SK-N-MC (cell line): ENCODE results near the gene LDLRAD3.

Source experiments
- DNase-seq: peaks from one replicate; pipeline ENCODE4 v3.0.0-alpha.2; 2011; ENCODE audit warnings: low read depth, low spot score
- H3K27ac ChIP-seq: fragments of 200-600 bp; sonication (generic); 2 replicates; pipeline ENCODE4 v1.5.1; 2016; ENCODE audit warnings: mixed run types
- H3K36me3 ChIP-seq: fragments of 200-600 bp; sonication (generic); 2 replicates; pipeline ENCODE4 v1.6.1; 2017; ENCODE audit warnings: antibody characterized with exemption, low read length, mixed read lengths; ENCODE audit not compliant: insufficient read depth
- H3K4me3 ChIP-seq: fragments of 200-600 bp; sonication (generic); 2 replicates; pipeline ENCODE4 v1.5.1; 2016
- H3K9ac ChIP-seq: fragments of 200-600 bp; sonication (generic); 2 replicates; pipeline ENCODE4 v1.8.0; 2017; ENCODE audit warnings: mixed run types, mixed read lengths; ENCODE audit not compliant: insufficient read length
- H3K9me3 ChIP-seq: fragments of 200-600 bp; sonication (generic); 2 replicates; pipeline ENCODE4 v1.6.1; 2017; ENCODE audit warnings: low read depth, mild to moderate bottlenecking, antibody characterized with exemption, low read length, moderate library complexity, mixed read lengths
- EZH2 ChIP-seq: fragments of 200-600 bp; sonication (generic); IDR thresholded peaks from one replicate; pipeline ENCODE4 v1.6.1; 2017; ENCODE audit warnings: antibody characterized with exemption
- FOXP2 ChIP-seq: optimal IDR thresholded peaks from 2 replicates; pipeline ENCODE3; 2011; ENCODE audit warnings: mild to moderate bottlenecking, moderate library complexity; ENCODE audit not compliant: insufficient read depth; ENCODE audit errors: extremely low read length, control extremely low read depth
- POLR2AphosphoS5 ChIP-seq: IDR thresholded peaks from 2 replicates; pipeline ENCODE4 v1.6.1; 2012; ENCODE audit warnings: mild to moderate bottlenecking, low read depth, low read length, borderline replicate concordance

The LDLRAD3 gene

DNA sequence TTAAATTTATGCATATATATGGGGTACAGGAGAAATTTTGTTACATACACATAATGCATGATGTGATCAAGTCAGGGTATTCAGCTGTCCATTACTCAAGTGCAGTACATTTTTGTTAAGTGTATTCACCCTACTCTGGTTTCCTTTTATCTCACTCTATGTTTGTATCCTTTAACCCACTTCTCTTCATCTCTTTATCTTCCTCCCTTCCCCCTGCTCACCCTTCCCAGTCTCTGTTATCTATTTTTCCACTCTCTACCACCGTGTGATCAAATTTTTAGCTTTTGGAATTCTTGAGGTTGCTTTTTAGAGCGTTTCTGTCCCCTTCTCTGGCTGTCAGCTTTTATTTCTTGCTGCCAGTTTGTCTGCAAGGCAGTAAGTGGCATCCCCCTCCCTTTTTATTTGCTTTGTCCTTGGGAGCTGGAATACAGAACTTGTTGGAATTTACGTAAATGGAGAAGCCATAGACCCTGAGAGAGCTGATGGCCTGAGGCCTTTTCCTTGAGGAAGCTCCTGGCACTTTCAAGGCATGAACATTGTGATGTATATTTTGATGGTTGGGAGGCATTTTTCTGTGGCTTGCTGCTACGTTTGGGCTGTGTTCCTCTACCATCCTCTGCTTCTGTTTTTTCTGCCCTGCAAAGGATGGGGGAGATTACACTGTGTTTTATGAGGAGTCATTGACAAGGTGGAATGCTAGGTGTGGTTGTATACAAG, 148.6 kb downstream of the LDLRAD3 start:
- H3K9me3 ChIP-seq: no peaks in the 10 kb centered on the region
- DNase-seq: no peak
- no peak overlapping the region for H3K27ac ChIP-seq
- no peaks in the 10 kb centered on the region for H3K36me3 ChIP-seq
- no peak for TF ChIP-seq EZH2
- TF ChIP-seq FOXP2: no peak
- TF ChIP-seq POLR2AphosphoS5: no peak
- H3K9ac ChIP-seq: no peak overlapping the region
- no peak overlapping the region for H3K4me3 ChIP-seq

DNA sequence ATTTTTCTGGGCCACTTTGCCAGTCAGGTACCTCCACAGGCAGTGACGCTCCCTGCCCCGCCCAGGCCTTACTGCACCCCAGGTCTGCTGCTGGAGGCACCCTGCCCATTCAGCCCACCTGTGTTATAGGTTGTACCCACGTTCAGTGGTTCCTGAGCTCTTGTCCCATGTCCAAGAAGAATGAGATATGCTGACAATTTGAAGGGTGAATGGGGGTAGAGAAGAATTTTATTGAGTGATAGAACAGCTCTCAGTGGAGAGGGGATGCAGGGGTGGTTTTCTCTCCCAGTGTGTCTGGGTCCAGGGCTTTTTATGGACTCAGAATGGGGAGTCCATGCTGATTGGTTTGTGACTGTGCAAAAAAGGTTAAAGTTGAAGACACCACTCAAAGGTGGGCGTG, 149.7 kb downstream of the LDLRAD3 start:
- Histone ChIP-seq H3K9ac (no peak overlapping the region), H3K36me3 (no peaks in the 10 kb centered on the region), H3K27ac (no peak overlapping the region), H3K4me3 (no peak overlapping the region), H3K9me3 (no peaks in the 10 kb centered on the region)
- TF ChIP-seq FOXP2: no peak
- no peak for TF ChIP-seq POLR2AphosphoS5
- no peak for TF ChIP-seq EZH2
- DNase-seq: no peak

DNA sequence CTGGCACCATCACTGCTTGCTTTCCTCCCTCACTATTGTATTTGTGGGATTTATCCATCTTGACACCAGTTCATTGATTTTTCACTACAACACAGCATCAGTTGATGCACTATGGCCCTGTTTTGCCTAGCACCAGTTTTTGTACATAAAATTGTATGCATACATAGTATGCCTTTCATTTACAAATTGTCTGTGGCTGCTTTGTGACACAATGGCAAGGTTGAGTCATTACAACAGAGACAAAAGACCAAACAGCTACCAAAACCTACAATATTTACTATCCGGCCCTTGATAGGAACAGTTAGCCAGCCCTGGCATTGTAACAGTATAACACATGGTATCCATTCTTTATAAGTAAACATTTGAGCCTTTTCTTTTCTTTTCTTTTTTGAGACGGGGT, 150.3 kb downstream of the LDLRAD3 start:
- Histone ChIP-seq H3K9me3 (no peaks in the 10 kb centered on the region), H3K27ac (no peak overlapping the region), H3K4me3 (no peak overlapping the region), H3K9ac (no peak overlapping the region), H3K36me3 (no peaks in the 10 kb centered on the region)
- DNase-seq: no peak
- TF ChIP-seq EZH2 (no peak), POLR2AphosphoS5 (no peak), FOXP2 (no peak)

DNA sequence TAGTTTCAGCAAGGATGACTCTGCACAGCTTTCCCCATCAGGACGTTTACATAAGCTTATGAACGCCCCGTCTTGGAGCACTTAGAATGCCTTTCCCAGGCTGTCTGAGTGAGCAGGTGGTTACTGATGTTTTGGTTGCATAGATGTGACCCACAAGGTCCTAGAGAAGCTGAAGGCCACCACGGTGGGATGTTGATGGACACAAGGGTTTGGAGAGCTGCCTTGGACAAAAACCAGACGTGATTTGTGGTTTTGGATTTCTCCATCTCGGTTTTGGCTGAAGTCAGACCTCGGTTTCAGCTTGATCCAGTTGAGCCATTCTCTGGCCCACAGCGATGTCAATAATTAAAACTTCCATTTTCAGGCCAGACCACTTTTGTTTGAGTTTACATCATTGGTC, 151.9 kb downstream of the LDLRAD3 start:
- Histone ChIP-seq H3K9ac (no peak overlapping the region), H3K9me3 (no peaks in the 10 kb centered on the region), H3K27ac (no peak overlapping the region), H3K4me3 (no peak overlapping the region), H3K36me3 (no peaks in the 10 kb centered on the region)
- no peak for DNase-seq
- TF ChIP-seq EZH2 (no peak), POLR2AphosphoS5 (no peak), FOXP2 (no peak)

DNA sequence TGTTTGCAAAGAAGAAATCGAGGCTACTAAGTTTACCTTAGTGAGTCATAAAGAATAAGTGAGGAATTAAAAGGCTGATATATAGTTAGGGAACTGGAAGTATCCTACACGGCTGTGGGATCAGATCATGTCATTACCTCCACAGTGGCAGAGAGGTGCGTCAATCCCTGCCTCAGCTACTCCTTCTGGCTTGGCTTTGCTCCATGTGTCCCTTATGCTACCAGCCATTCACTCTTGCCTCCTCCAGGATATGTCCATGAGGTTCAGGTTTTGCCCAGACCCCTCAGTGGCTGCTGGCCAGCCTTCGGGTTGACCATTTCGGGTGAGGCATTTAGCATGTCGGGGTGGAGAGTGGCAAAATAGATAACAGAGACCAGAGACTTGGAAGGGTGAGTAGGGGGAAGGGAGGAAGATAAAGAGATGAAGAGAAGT, 153.4 kb downstream of the LDLRAD3 start:
- DNase-seq: no peak
- no peak overlapping the region for H3K4me3 ChIP-seq
- H3K36me3 ChIP-seq: no peaks in the 10 kb centered on the region
- no peak overlapping the region for H3K27ac ChIP-seq
- TF ChIP-seq FOXP2: no peak
- TF ChIP-seq POLR2AphosphoS5: no peak
- TF ChIP-seq EZH2: no peak
- H3K9ac ChIP-seq: no peak overlapping the region
- H3K9me3 ChIP-seq: no peaks in the 10 kb centered on the region

DNA sequence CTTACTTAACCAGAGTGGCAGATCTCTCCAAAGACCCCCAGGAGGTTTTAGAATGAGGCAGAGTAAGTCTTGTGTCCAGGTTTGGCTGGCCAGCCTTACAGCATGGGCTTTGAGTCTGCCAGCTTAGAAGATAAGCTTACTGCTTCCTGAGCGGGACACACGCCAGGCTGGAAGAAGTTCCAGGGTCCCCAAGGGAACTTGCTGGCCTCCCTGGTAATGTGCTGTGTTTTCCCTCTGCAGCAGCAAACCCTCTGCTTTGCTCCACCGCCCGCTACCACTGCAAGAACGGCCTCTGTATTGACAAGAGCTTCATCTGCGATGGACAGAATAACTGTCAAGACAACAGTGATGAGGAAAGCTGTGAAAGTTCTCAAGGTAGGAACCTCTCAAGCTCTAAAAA, 154.2 kb downstream of the LDLRAD3 start:
- Histone ChIP-seq H3K4me3 (no peak overlapping the region), H3K36me3 (no peaks in the 10 kb centered on the region), H3K27ac (no peak overlapping the region), H3K9me3 (no peaks in the 10 kb centered on the region), H3K9ac (no peak overlapping the region)
- no peak for DNase-seq
- TF ChIP-seq EZH2 (no peak), FOXP2 (no peak), POLR2AphosphoS5 (no peak)

DNA sequence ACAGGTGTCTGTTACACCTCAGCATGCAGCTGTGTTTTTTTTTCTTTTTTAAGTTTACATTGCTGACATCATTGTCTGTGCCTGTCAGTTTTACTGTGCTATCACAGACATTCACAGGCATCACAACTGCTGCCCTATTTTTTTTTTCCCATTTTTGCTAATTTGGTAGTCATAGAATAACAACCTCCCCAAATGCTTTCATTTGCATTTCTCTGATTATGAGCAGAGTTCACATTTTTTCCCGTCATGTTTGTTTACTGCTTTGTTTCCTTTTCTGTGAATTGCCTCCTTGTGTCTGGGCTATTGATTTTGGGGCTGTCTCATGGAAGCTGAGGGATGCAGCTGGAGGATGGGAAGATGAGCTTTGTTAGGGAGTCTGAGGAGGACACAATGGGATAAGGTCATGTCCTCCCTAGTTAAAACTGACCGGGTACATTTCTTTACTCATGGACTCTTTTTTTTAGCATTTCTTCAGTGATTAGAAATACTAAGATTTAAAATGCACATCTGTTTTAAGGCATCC, 155.1 kb downstream of the LDLRAD3 start:
- TF ChIP-seq FOXP2: no peak
- TF ChIP-seq POLR2AphosphoS5: no peak
- no peak for TF ChIP-seq EZH2
- H3K4me3 ChIP-seq: no peak overlapping the region
- no peak for DNase-seq
- H3K36me3 ChIP-seq: no peaks in the 10 kb centered on the region
- H3K27ac ChIP-seq: no peak overlapping the region
- no peaks in the 10 kb centered on the region for H3K9me3 ChIP-seq
- no peak overlapping the region for H3K9ac ChIP-seq

DNA sequence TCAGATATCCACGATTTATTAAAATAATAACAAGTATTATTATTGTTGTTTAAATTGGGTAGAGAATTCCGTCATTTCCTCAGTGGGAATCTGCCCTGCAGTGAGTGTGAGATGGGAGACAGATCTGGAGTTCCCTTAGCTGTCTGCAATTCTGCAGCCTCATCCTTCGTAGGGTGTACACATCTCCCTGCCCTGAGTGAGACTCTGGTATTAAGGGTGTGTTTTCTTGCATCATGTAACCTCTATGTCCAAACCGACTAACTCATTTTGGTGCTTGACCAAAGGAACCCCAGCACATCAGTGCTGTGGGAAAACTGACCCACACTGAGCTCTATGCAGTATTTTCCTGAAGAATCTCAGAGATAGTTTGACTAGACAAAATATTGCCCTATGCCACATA, 157.6 kb downstream of the LDLRAD3 start:
- Histone ChIP-seq H3K9me3 (no peaks in the 10 kb centered on the region), H3K27ac (no peak overlapping the region), H3K36me3 (no peaks in the 10 kb centered on the region), H3K9ac (no peak overlapping the region), H3K4me3 (no peak overlapping the region)
- no peak for TF ChIP-seq EZH2
- TF ChIP-seq FOXP2: no peak
- no peak for TF ChIP-seq POLR2AphosphoS5
- DNase-seq: no peak
